DMS79 treated with DMSO at 0.1 percent for 48 hours (cell line): Measurements from ENCODE around the gene SAMD4B.
"Not testable (repeated sequence)": the region's sequence is repeated elsewhere in the genome, so short reads cannot be mapped to it uniquely, and the experiment has no call there.

Source experiments
- DNase-seq: peaks from one replicate; lab custom pipeline; 2025; lab: John Stamatoyannopoulos, UW

The SAMD4B gene

GRCh38 chr19:39365531-39365930 is 23.3 kb downstream of the SAMD4B start:
- no peak for DNase-seq

- no peak for DNase-seq
Observed at GRCh38 chr19:39369200-39369599, 27.0 kb downstream of the SAMD4B start.

GRCh38 chr19:39370735-39371134 is 28.5 kb downstream of the SAMD4B start:
- no peak for DNase-seq

GRCh38 chr19:39372047-39372802 is 30.0 kb downstream of the SAMD4B start:
- no peak for DNase-seq

- no peak for DNase-seq
Observed at GRCh38 chr19:39372941-39373340, 30.7 kb downstream of the SAMD4B start.

GRCh38 chr19:39375929-39376328 is 33.7 kb downstream of the SAMD4B start:
- DNase-seq = no peak

- DNase-seq = no peak
Observed at GRCh38 chr19:39377373-39378362, 35.4 kb downstream of the SAMD4B start.

GRCh38 chr19:39379366-39379765 is 37.1 kb downstream of the SAMD4B start:
- DNase-seq = not testable (repeated sequence)

- DNase-seq = no peak
Observed at GRCh38 chr19:39379865-39380396, 37.7 kb downstream of the SAMD4B start.

GRCh38 chr19:39380521-39381502 is 38.6 kb downstream of the SAMD4B start:
- DNase-seq = no peak

GRCh38 chr19:39381910-39382611 is 39.8 kb downstream of the SAMD4B start:
- DNase-seq = no peak

GRCh38 chr19:39382991-39383828 is 41.0 kb downstream of the SAMD4B start:
- no peak for DNase-seq

- DNase-seq = no peak
Observed at GRCh38 chr19:39384839-39385568, 42.8 kb downstream of the SAMD4B start.

GRCh38 chr19:39385629-39386411 is 43.6 kb downstream of the SAMD4B start:
- no peak for DNase-seq

GRCh38 chr19:39386557-39386956 is 44.3 kb downstream of the SAMD4B start:
- DNase-seq = no peak

GRCh38 chr19:39388657-39389056 is 46.4 kb downstream of the SAMD4B start:
- no peak for DNase-seq

GRCh38 chr19:39389631-39390414 is 47.6 kb downstream of the SAMD4B start:
- no peak for DNase-seq

GRCh38 chr19:39390451-39390750 is 48.2 kb downstream of the SAMD4B start:
- DNase-seq = no peak
